Upper lobe of left lung (tissue), 4 donors: ENCODE measurements around the gene PTPRD.

Experiments
- CTCF ChIP-seq, 6 experiments: fragments of 450-650 bp in 4 of 6; fragments of 200-600 bp in 2 of 6; sonication (generic) in 2 of 6; IDR thresholded peaks; one replicate each; pipeline ENCODE4 v1.5.1; 2016 to 2019; ENCODE audit warnings: antibody characterized with exemption in 6 of 6
- EP300 ChIP-seq, 4 donors: sonication (generic); formaldehyde crosslinking; IDR thresholded peaks; one replicate each; pipeline ENCODE4 v1.5.1; 2017; ENCODE audit warnings: antibody characterized with exemption in 4 of 4, control low read depth in 2 of 4
- POLR2A ChIP-seq, 4 donors: fragments of 450-650 bp; IDR thresholded peaks; one replicate each; pipeline ENCODE4 v1.5.1; 2016 to 2017; ENCODE audit warnings: antibody characterized with exemption in 4 of 4, mild to moderate bottlenecking in 2 of 4
- POLR2AphosphoS5 ChIP-seq, 2 donors: sonication (generic); formaldehyde crosslinking; IDR thresholded peaks; one replicate each; pipeline ENCODE4 v1.5.1; 2017; ENCODE audit warnings: antibody characterized with exemption in 2 of 2

- TF ChIP-seq CTCF (IDR thresholded peaks at IDR 0.05), result no peak
- no peak for TF ChIP-seq EP300 (IDR thresholded peaks at IDR 0.05)
- TF ChIP-seq POLR2AphosphoS5 (IDR thresholded peaks at IDR 0.05), result no peak
- TF ChIP-seq POLR2A (IDR thresholded peaks at IDR 0.05), result no peak
Observed at GRCh38 chr9:8301296-8301695, 2311.5 kb downstream of the PTPRD start.
